Calu3 (cell line): ENCODE measurements around the gene MED23. TPM values are rescaled to one million over a fixed set of nuclear protein-coding genes. Genes with fewer than 3 reads are reported as not detected.

Source experiments
- BruUV-seq: library from RNA; stranded (reverse); fragments of 400-500 nt; replicated peaks from 2 replicates; lab custom pipeline; 2021; lab: Mats Ljungman, UMichigan
- CTCF ChIA-PET: fragments of 300-600 bp; sonication (Branson Sonifier 250); formaldehyde crosslinking; loops from one replicate; lab custom pipeline; 2022; ENCODE audit warnings: antibody characterized with exemption; lab: Charles Lee
- DNase-seq: peaks from one replicate; pipeline ENCODE4 v3.0.0; 2022
- H3K27ac Mint-ChIP-seq: one replicate; pipeline ENCODE4 v1.8.0; 2022; ENCODE audit warnings: mixed read lengths; ENCODE audit not compliant: unreplicated experiment
- H3K27me3 Mint-ChIP-seq: one replicate; pipeline ENCODE4 v1.8.0; 2022; ENCODE audit warnings: mixed read lengths; ENCODE audit not compliant: unreplicated experiment
- H3K36me3 Mint-ChIP-seq: one replicate; pipeline ENCODE4 v1.8.0; 2022; ENCODE audit warnings: mild to moderate bottlenecking, moderate library complexity, mixed read lengths; ENCODE audit not compliant: insufficient read depth, unreplicated experiment
- H3K4me1 Mint-ChIP-seq: one replicate; pipeline ENCODE4 v1.8.0; 2022; ENCODE audit warnings: mild to moderate bottlenecking, low read depth, mixed read lengths; ENCODE audit not compliant: unreplicated experiment
- H3K4me3 Mint-ChIP-seq: one replicate; pipeline ENCODE4 v1.8.0; 2022; ENCODE audit warnings: mild to moderate bottlenecking, low read depth, moderate library complexity, mixed read lengths; ENCODE audit not compliant: unreplicated experiment
- H3K9me3 Mint-ChIP-seq: one replicate; pipeline ENCODE4 v1.8.0; 2022; ENCODE audit warnings: low read depth, mixed read lengths; ENCODE audit not compliant: unreplicated experiment
- intact Hi-C: fragments of 100-400 bp; cut with micrococcal nuclease; formaldehyde crosslinking; loops from one replicate; pipeline ENCODE4 v1.10.0; 2022; ENCODE audit not compliant: unreplicated experiment
- total RNA-seq: library from RNA; stranded (reverse); gene quantifications from 2 replicates; pipeline ENCODE4 v1.2.3, GENCODE V29; 2022
- TF ChIP-seq, protein P1 (sequence below): fragments of 200-600 bp; IDR thresholded peaks from one replicate; pipeline ENCODE4 v1.8.0; 2022; ENCODE audit warnings: antibody characterized with exemption; ENCODE audit not compliant: unreplicated experiment

The MED23 gene
- total RNA-seq, 1 experiment from 2014 or later, result 31.0 TPM

DNA sequence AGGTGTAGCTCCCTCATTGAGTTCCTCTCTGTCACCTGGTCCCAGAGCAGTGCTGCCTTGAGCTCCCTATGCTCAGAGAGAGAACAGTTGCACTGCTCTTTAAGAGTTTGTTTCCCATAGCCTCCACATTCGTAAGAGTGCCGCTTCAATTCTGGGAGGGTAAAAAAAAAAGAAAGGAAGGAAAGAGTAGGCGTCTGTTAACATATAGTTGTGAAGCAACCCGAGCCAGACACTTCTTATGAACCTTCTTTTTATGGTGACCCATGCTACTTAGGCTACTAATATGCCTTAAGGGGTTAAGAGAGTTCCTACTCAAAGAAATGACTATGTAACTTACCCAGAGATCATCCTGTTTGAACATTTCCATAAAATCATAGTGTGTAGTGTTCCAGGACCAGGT, 59.3 kb downstream of the MED23 start:
- TF ChIP-seq, protein P1, sequence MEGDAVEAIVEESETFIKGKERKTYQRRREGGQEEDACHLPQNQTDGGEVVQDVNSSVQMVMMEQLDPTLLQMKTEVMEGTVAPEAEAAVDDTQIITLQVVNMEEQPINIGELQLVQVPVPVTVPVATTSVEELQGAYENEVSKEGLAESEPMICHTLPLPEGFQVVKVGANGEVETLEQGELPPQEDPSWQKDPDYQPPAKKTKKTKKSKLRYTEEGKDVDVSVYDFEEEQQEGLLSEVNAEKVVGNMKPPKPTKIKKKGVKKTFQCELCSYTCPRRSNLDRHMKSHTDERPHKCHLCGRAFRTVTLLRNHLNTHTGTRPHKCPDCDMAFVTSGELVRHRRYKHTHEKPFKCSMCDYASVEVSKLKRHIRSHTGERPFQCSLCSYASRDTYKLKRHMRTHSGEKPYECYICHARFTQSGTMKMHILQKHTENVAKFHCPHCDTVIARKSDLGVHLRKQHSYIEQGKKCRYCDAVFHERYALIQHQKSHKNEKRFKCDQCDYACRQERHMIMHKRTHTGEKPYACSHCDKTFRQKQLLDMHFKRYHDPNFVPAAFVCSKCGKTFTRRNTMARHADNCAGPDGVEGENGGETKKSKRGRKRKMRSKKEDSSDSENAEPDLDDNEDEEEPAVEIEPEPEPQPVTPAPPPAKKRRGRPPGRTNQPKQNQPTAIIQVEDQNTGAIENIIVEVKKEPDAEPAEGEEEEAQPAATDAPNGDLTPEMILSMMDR, result no peak
- Mint-ChIP-seq H3K4me3 (no peak overlapping the region), H3K27me3 (no peaks in the 10 kb centered on the region), H3K36me3 (no peaks in the 10 kb centered on the region), H3K4me1 (no peaks in the 10 kb centered on the region), H3K9me3 (peaks cover 2% of the 10 kb centered on the region), H3K27ac (no peak overlapping the region)
- no TSS peak for BruUV-seq
- CTCF ChIA-PET, result no interaction called here
- intact Hi-C loops, result no loop called here
- DNase-seq, result no peak

DNA sequence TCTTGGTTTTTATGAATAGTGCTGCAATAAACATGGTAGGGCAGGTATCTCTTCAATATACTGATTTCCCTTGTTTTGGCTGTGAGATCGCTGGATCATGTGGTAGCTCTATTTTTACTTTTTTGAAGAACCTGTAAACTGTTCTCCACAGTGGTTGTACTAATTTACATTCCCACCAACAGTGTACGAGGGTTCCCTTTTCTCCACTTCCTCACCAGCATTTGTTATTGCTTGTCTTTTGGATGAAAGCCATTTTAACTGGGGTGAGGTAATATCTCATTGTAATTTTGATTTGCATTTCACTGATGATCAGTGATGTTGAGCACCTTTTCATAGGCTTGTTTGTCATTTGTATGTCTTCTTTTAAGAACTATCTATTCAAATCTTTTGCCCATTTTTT, 63.0 kb downstream of the MED23 start:
- Mint-ChIP-seq H3K27me3 (no peaks in the 10 kb centered on the region), H3K9me3 (peaks cover 2% of the 10 kb centered on the region), H3K27ac (no peak overlapping the region), H3K4me3 (no peak overlapping the region), H3K36me3 (no peaks in the 10 kb centered on the region), H3K4me1 (no peaks in the 10 kb centered on the region)
- intact Hi-C loops, result no loop called here
- TF ChIP-seq, protein P1, result no peak
- no TSS peak for BruUV-seq
- DNase-seq, result no peak
- CTCF ChIA-PET, result no interaction called here

DNA sequence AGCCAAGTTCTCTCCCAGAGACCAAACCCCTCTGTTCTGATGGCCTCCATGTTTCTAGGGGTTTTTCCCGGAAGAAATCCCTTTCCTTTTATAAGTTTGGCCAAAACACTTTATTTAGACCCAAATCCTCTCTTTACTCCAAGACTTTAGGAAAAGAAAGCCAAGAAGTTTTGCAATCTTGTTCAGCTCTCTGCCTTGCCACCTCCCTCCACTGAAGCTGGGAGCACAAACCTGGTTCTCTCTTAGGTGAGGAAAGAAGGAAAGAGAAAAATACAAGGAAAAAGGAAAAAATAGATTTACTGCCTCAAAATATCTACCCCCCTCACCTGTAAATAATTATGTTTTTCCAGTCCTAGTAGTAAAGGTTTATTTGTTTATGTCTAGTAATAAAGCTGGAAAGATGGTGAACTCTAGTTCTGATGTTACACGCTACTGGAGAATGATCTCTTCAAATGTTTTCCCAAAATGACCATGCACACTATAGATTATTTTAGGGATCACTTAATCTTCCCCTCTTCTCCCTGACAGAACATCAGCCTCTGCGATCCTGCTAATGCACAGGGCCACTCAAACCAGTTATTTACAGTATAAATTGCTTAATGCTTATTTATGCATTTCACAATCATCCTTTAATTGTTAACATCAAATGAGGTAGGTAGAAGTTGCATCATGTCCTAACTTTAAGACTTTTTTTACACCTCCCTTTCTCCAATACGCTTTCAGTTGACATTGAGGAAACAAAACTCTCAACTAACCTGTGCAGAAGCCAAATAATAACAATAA, 65.9 kb downstream of the MED23 start:
- CTCF ChIA-PET, result interaction anchor here (0.5 kb wide), 1 partner anchor 28 kb away, joined by 6 read pairs; no protein-coding TSS in a partner anchor

DNA sequence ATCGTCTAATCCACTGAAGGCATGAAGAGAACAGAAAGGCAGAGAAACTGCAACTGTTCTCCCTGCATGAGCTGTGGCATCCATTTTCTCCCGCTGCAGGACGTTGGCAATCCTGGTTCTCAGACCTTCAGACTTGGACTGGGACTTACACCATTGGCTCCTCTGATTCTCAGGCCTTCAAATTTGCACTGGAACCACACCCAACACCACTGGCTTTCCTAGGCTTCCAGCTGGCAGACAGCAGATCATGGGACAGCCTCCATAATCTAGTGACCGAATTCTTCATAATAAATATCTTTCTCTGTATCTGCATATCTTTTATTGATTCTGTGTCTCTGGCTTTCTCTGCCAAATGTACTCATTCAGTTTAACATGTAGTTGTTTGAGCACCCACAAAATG, 69.1 kb downstream of the MED23 start:
- intact Hi-C loops, result no loop called here
- TF ChIP-seq, protein P1, result no peak
- H3K36me3 Mint-ChIP-seq, result no peaks in the 10 kb centered on the region
- no peak overlapping the region for H3K27ac Mint-ChIP-seq
- no peaks in the 10 kb centered on the region for H3K4me1 Mint-ChIP-seq
- DNase-seq, result no peak
- BruUV-seq, result no TSS peak
- H3K27me3 Mint-ChIP-seq, result no peaks in the 10 kb centered on the region
- no peaks in the 10 kb centered on the region for H3K9me3 Mint-ChIP-seq
- H3K4me3 Mint-ChIP-seq, result no peak overlapping the region
- CTCF ChIA-PET, result interaction anchor here (0.9 kb wide), 1 partner anchor 32 kb away, joined by 4 read pairs; no protein-coding TSS in a partner anchor

More for the DNA sequence above, 65.9 kb downstream of the MED23 start:
- intact Hi-C loops, result no loop called here
- Mint-ChIP-seq H3K27ac (no peak overlapping the region), H3K4me1 (no peaks in the 10 kb centered on the region), H3K36me3 (no peaks in the 10 kb centered on the region), H3K9me3 (peaks cover 2% of the 10 kb centered on the region), H3K4me3 (no peak overlapping the region), H3K27me3 (no peaks in the 10 kb centered on the region)
- DNase-seq, result no peak
- TF ChIP-seq, protein P1, result no peak
- no TSS peak for BruUV-seq
